IgD-negative memory B cell (primary cell): ENCODE results near the gene C2orf72. TPM values are rescaled to one million over a fixed set of nuclear protein-coding genes. Genes with fewer than 3 reads are reported as not detected.

ENCODE experiments used
- H3K27ac Mint-ChIP-seq, 3 donors: one replicate each; pipeline ENCODE4 v1.8.0; 2020 to 2022; ENCODE audit warnings: mild to moderate bottlenecking in 3 of 3, mixed read lengths in 3 of 3, moderate library complexity in 1 of 3
- H3K27me3 Mint-ChIP-seq: one replicate; pipeline ENCODE4 v1.8.0; 2021; ENCODE audit warnings: mixed read lengths
- H3K36me3 Mint-ChIP-seq: one replicate; pipeline ENCODE4 v1.8.0; 2020; ENCODE audit warnings: mild to moderate bottlenecking, mixed read lengths
- H3K4me1 Mint-ChIP-seq, 3 donors: one replicate each; pipeline ENCODE4 v1.8.0; 2020 to 2022; ENCODE audit warnings: mixed read lengths in 3 of 3, mild to moderate bottlenecking in 1 of 3
- H3K4me3 Mint-ChIP-seq, 4 donors: one replicate each; pipeline ENCODE4 v1.8.0; 2020 to 2022; ENCODE audit warnings: mild to moderate bottlenecking in 4 of 4, mixed read lengths in 4 of 4, moderate library complexity in 3 of 4
- H3K9me3 Mint-ChIP-seq, 3 donors: one replicate each; pipeline ENCODE4 v1.8.0; 2020 to 2021; ENCODE audit warnings: mixed read lengths in 3 of 3, mild to moderate bottlenecking in 1 of 3
- polyA plus RNA-seq: library from polyadenylated mRNA; unstranded; fragments of 300-500 nt; fragmentation: Illumina TruSeq; gene quantifications from one replicate; pipeline ENCODE4 v1.2.3, GENCODE V29; 2021

C2orf72 gene
- polyA plus RNA-seq, 1 donor from 2014 or later, result not detected

GRCh38 chr2:231047274-231047922 lies 10.1 kb downstream of the C2orf72 start:
- no peaks in the 10 kb centered on the region for H3K9me3 Mint-ChIP-seq
- H3K27me3 Mint-ChIP-seq, result peaks cover 5% of the 10 kb centered on the region

DNA sequence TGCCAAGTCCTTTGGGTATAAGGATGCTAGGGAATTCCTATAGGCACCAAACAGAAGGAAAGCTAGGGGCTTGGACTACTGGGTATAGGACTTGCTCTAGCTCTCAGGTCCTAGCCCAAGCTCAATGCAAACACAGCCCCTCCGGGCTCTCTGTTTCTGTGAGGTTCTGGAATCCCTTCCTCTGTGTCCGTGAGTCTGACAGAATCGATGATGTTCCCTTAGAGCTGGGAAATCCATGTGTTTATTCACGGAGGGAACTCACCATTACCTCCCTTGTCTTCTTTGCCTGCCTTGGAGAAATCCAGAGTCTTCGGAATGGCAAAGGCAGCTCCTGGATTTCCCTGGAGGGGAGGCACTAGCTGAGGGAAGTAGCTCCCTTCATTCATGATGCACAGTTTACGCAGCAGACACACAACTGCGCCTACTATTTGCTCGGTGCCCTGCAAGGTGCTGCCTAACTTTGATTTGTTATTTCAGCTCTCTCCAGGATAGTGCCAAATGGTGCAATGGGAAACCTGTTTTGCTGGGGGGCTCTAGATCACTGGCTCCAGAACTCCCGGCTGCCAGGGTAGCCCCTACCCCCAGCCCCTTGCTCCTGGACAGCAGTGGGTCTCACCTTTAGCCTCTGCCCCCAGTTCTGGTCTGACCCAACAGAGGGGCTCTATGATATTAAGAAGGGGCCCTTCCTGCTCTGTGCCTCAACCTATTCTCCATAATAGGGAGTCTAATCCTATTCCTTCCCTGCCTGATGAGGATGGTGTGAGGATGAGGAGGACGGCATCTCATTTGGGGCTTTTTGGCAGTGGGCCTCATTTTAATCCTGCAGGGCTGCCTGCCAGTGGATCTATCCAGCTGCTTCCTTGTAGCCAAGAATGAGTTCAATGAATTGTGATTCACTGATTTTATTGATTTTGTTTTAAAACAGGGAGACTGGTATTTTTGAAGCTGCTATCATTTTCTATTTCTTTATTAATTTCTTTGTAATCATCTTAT lies 10.9 kb downstream of the C2orf72 start:
- Mint-ChIP-seq H3K36me3 (no peaks in the 10 kb centered on the region), H3K4me1 (peaks cover 6 to 7% (median 6%) of the 10 kb centered on the region in 3 donors), H3K27ac (no peak overlapping the region), H3K27me3 (peaks cover 6% of the 10 kb centered on the region), H3K4me3 (no peak overlapping the region), H3K9me3 (no peaks in the 10 kb centered on the region)

More at GRCh38 chr2:231047274-231047922, 10.1 kb downstream of the C2orf72 start:
- H3K4me1 Mint-ChIP-seq, result peaks cover 0 to 3% (median 1%) of the 10 kb centered on the region in 3 donors
- no peak overlapping the region for H3K27ac Mint-ChIP-seq
- H3K36me3 Mint-ChIP-seq, result no peaks in the 10 kb centered on the region
- H3K4me3 Mint-ChIP-seq, result no peak overlapping the region

DNA sequence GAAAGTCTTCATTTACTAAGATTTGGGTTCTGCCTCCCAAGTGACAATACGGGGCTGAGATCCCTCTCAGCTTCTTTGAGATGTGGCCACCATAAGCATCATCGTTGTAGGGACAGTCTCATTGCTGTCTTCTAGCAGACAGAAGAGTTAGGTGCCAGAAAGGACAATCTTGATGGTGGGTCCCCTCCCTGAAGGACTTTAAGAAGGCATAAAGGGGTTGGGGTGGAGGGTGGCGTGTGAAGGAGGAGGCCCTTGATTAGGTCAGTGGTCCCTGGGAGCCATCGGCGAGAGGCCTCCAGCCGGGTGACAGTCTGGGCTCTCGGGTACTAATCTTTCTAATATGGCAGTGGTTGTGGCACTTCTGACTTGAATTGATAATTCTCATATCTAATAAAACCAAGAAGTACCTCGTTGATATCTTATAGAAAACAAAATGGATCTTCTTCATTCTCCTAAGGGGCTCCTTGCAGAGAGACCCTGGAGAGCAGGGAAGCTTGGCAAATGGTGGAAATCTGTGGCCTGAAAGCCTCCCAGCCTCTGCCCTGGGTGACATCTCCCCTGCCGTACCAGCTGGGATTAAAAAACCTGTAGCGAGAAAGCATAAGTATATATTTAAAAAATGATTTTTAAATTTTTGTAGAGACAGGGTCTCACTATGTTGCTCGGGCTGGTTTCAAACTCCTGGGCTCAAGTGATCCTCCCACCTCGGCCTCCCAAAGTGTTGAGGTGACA lies 12.1 kb downstream of the C2orf72 start:
- H3K36me3 Mint-ChIP-seq, result no peaks in the 10 kb centered on the region
- H3K4me3 Mint-ChIP-seq, result no peak overlapping the region
- H3K27ac Mint-ChIP-seq, result no peak overlapping the region
- no peaks in the 10 kb centered on the region for H3K9me3 Mint-ChIP-seq
- peaks cover 9% of the 10 kb centered on the region for H3K27me3 Mint-ChIP-seq
- H3K4me1 Mint-ChIP-seq, result peaks cover 6 to 11% (median 7%) of the 10 kb centered on the region in 3 donors

DNA sequence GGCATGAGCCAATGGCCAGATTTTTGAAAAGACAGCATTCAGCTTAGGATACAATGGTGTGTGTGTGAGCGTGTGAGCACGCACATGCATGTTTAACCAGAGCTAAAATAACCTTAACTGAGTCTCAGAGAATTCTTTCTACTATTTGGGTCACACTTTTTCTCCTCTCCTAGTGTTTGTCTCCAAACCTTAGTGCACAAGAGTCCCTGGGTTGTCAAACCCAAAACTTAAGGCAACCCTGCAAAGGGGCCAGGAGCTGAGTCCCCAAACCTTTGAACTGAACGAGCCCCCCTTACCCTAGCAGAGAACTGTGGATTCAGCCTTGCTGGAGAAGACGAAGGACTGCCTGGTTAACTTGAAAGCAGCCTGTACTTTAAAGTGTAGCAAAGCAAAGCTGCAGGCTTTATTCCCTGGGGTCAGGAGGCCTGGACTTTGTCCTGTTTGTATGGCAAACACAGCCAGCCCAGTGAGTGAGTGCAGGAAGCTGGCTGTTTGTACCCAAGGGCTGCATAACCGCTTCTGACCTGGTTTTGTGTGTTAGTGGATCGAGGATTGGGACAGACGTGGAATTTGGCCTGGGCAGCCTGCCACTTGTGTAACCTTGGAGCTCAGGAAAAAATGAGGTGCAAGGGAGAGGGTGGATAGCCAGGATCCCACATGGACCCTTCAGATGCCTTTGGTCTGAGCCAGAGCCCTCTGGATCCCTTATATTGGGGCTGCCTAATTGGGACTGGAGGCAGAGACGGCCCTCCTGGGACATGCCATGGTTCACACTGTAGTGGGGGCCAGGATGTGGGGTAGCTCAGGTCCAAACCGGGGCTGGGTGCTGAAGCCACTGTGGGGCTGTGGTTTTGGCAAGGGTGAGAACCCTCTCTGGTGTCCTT lies 12.9 kb downstream of the C2orf72 start:
- H3K36me3 Mint-ChIP-seq, result no peaks in the 10 kb centered on the region
- H3K27me3 Mint-ChIP-seq, result peaks cover 9% of the 10 kb centered on the region
- no peak overlapping the region for H3K27ac Mint-ChIP-seq
- no peaks in the 10 kb centered on the region for H3K9me3 Mint-ChIP-seq
- peaks cover 6 to 11% (median 7%) of the 10 kb centered on the region in 3 donors for H3K4me1 Mint-ChIP-seq
- H3K4me3 Mint-ChIP-seq, result peak overlapping the region in 1 of 4 donors; percentile 64

DNA sequence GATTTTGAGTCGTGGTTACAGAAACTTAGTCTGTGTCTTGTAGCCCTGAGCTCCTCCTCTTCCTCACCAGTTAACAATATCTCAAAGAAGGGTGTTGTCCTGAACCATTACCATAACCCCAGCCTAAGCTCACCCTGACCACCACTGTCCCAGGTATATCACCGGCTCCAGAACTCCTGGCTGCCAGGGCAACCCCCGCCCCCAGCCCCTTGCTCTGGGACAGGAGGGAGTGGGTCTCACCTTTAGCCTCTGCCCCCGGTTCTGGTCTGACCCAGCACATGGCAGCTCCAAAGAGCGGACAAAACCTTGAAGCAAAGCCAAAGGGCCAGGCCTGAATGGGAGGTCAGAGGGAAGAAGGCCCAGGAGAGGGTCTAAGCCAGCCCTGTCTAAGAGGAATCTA lies 13.8 kb downstream of the C2orf72 start:
- H3K27ac Mint-ChIP-seq, result no peak overlapping the region
- H3K27me3 Mint-ChIP-seq, result peaks cover 9% of the 10 kb centered on the region
- peak overlapping the region in 1 of 4 donors; percentile 25 for H3K4me3 Mint-ChIP-seq
- H3K36me3 Mint-ChIP-seq, result no peaks in the 10 kb centered on the region
- H3K4me1 Mint-ChIP-seq, result peaks cover 8 to 11% (median 10%) of the 10 kb centered on the region in 3 donors
- no peaks in the 10 kb centered on the region for H3K9me3 Mint-ChIP-seq

- Mint-ChIP-seq H3K36me3 (no peaks in the 10 kb centered on the region), H3K27ac (peak overlapping the region in 2 of 3 donors; percentile 74 to 90), H3K27me3 (peaks cover 9% of the 10 kb centered on the region), H3K4me1 (peaks cover 14 to 20% (median 18%) of the 10 kb centered on the region in 3 donors), H3K4me3 (peak overlapping the region; percentile 90 to 98 (median 96)), H3K9me3 (no peaks in the 10 kb centered on the region)
Observed at GRCh38 chr2:231052494-231053451, 15.4 kb downstream of the C2orf72 start.

GRCh38 chr2:231053846-231054245 lies 16.5 kb downstream of the C2orf72 start:
- Mint-ChIP-seq H3K27me3 (peaks cover 9% of the 10 kb centered on the region), H3K36me3 (no peaks in the 10 kb centered on the region), H3K9me3 (no peaks in the 10 kb centered on the region), H3K4me3 (peak overlapping the region in 2 of 4 donors; percentile 76 to 94), H3K4me1 (peaks cover 24 to 30% (median 28%) of the 10 kb centered on the region in 3 donors), H3K27ac (peak overlapping the region in 2 of 3 donors; percentile 60 to 90)

- Mint-ChIP-seq H3K36me3 (peaks cover 2% of the 10 kb centered on the region), H3K27ac (peak within 1 kb of the TSS; percentile 94 to 100 (median 100)), H3K9me3 (no peaks in the 10 kb centered on the region), H3K4me1 (peaks cover 33 to 42% (median 41%) of the 10 kb centered on the region in 3 donors), H3K4me3 (peak within 1 kb of the TSS; percentile 97 to 100 (median 100)), H3K27me3 (peaks cover 5% of the 10 kb centered on the region)
Observed at GRCh38 chr2:231056453-231057416, 19.4 kb downstream of the C2orf72 start, which contains the start of gene PSMD1. PSMD1 (plus strand) TSS chr2:231056867; CDS start chr2:231057026, 159 bp downstream.

- peak overlapping the region; percentile 59 to 100 (median 94) for H3K27ac Mint-ChIP-seq
- H3K27me3 Mint-ChIP-seq, result peaks cover 3% of the 10 kb centered on the region
- peaks cover 30 to 42% (median 38%) of the 10 kb centered on the region in 3 donors for H3K4me1 Mint-ChIP-seq
- H3K4me3 Mint-ChIP-seq, result peak overlapping the region; percentile 97 to 100 (median 100)
- H3K9me3 Mint-ChIP-seq, result no peaks in the 10 kb centered on the region
- H3K36me3 Mint-ChIP-seq, result peaks cover 2% of the 10 kb centered on the region
Observed at GRCh38 chr2:231057590-231057989, 20.3 kb downstream of the C2orf72 start.

GRCh38 chr2:231058761-231059550 lies 21.6 kb downstream of the C2orf72 start:
- H3K4me1 Mint-ChIP-seq, result peaks cover 24 to 35% (median 35%) of the 10 kb centered on the region in 3 donors
- peaks cover 3% of the 10 kb centered on the region for H3K27me3 Mint-ChIP-seq
- H3K9me3 Mint-ChIP-seq, result no peaks in the 10 kb centered on the region
- H3K4me3 Mint-ChIP-seq, result peak overlapping the region; percentile 1 to 100 (median 91)
- H3K36me3 Mint-ChIP-seq, result peaks cover 2% of the 10 kb centered on the region
- peak overlapping the region in 2 of 3 donors; percentile 69 to 76 for H3K27ac Mint-ChIP-seq

DNA sequence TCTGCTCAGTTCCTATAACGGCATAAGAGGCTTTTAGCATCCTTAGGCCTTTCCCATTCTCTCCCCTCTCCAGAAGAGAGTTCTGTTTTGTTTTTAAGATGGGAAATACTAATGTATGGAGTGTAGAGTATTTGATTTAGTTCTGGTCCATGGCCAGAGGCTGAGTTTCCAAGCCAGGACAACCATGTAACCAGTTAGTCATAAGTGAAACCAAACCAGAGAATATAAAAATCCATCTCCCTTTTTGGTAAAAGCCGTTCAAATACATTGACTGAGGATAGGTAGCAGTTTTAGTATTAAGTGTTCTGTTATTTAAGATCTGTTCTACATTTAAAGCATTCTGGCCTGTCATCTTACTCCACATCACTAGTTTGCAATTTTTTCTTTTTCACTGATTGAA lies 22.4 kb downstream of the C2orf72 start:
- peak overlapping the region in 1 of 4 donors; percentile 99 for H3K4me3 Mint-ChIP-seq
- no peaks in the 10 kb centered on the region for H3K27me3 Mint-ChIP-seq
- H3K27ac Mint-ChIP-seq, result peak overlapping the region in 1 of 3 donors; percentile 69
- no peaks in the 10 kb centered on the region for H3K9me3 Mint-ChIP-seq
- H3K36me3 Mint-ChIP-seq, result peaks cover 2% of the 10 kb centered on the region
- H3K4me1 Mint-ChIP-seq, result peaks cover 22 to 35% (median 35%) of the 10 kb centered on the region in 3 donors
